B cell (primary cell): Measurements from ENCODE around the gene ACTBL2. TPM values are rescaled to one million over a fixed set of nuclear protein-coding genes. Genes with fewer than 3 reads are reported as not detected.

Experiments used
- ATAC-seq: fragments of 200-7000 bp; cut with Tn5 transposase; one replicate; pipeline ENCODE4 v1.10.0; 2021; ENCODE audit warnings: low read depth, mild to moderate bottlenecking, moderate number of reproducible peaks, moderate library complexity
- CTCF ChIA-PET: fragments of 350-600 bp; sonication (Branson Sonifier 250); formaldehyde crosslinking; loops from one replicate; lab custom pipeline; 2021; ENCODE audit warnings: antibody characterized with exemption, inconsistent platforms; lab: Charles Lee
- POLR2A ChIA-PET: fragments of 350-600 bp; sonication (Branson Sonifier 250); formaldehyde crosslinking; loops from one replicate; lab custom pipeline; 2021; ENCODE audit warnings: antibody characterized with exemption; lab: Charles Lee
- DNase-seq: peaks from one replicate; pipeline ENCODE4 v3.0.0; 2013
- H2AFZ ChIP-seq: 2 replicates; pipeline ENCODE4 v1.6.1; 2012; ENCODE audit warnings: mild to moderate bottlenecking, low read depth, low read length; ENCODE audit not compliant: insufficient read depth, poor library complexity, severe bottlenecking
- H3K27ac ChIP-seq, 2 donors: 1 replicate in 1 of 2; 2 replicates in 1 of 2; pipeline ENCODE4 v1.5.1; 2012 to 2013; ENCODE audit warnings: low read length in 2 of 2, mild to moderate bottlenecking in 2 of 2, moderate library complexity in 1 of 2
- H3K27me3 ChIP-seq, 4 experiments: fragments of 200-600 bp in 1 of 4; sonication (generic) in 1 of 4; replicated peaks in 1 of 4; 1 replicate in 2 of 4; 2 replicates in 2 of 4; pipeline versions ENCODE4 v1.6.1 to v1.7.0; 2013 to 2016; ENCODE audit warnings: low read length in 3 of 4, mild to moderate bottlenecking in 2 of 4, mixed read lengths in 1 of 4, moderate library complexity in 1 of 4; ENCODE audit not compliant: insufficient read depth in 4 of 4, control insufficient read depth in 3 of 4; ENCODE audit errors: control extremely low read depth in 1 of 4
- H3K36me3 ChIP-seq, 2 experiments: replicated peaks in 1 of 2; 1 replicate in 1 of 2; 2 replicates in 1 of 2; pipeline versions ENCODE4 v1.6.1 to v1.7.1; 2013; ENCODE audit warnings: low read length in 1 of 2; ENCODE audit not compliant: insufficient read depth in 2 of 2, control insufficient read depth in 1 of 2; ENCODE audit errors: control extremely low read depth in 1 of 2, extremely low read depth in 1 of 2
- H3K4me1 ChIP-seq, 2 donors: fragments of 200-600 bp in 1 of 2; sonication (generic) in 1 of 2; 1 replicate in 1 of 2; 2 replicates in 1 of 2; pipeline versions ENCODE4 v1.5.1 to v1.6.1; 2013 to 2017; ENCODE audit warnings: low read length in 2 of 2; ENCODE audit not compliant: control insufficient read depth in 2 of 2, insufficient read depth in 2 of 2
- H3K4me2 ChIP-seq: replicated peaks from 2 replicates; pipeline ENCODE3; 2012; ENCODE audit warnings: mild to moderate bottlenecking, low read depth, low read length; ENCODE audit not compliant: poor library complexity, severe bottlenecking
- H3K4me3 ChIP-seq, 5 experiments: fragments of 200-600 bp in 1 of 5; sonication (generic) in 1 of 5; 1 replicate in 3 of 5; 2 replicates in 2 of 5; pipeline versions ENCODE4 v1.5.1 to v1.7.0; 2011 to 2016; ENCODE audit warnings: low read length in 4 of 5, mild to moderate bottlenecking in 4 of 5, low read depth in 2 of 5, control low read depth in 1 of 5, moderate library complexity in 1 of 5; ENCODE audit not compliant: insufficient read depth in 1 of 5; ENCODE audit errors: control extremely low read depth in 1 of 5, extremely low read depth in 1 of 5
- H3K79me2 ChIP-seq: fragments of 200-600 bp; sonication (generic); one replicate; pipeline ENCODE4 v1.6.0; 2016; ENCODE audit warnings: low read length; ENCODE audit not compliant: control insufficient read depth, insufficient read depth
- H3K9ac ChIP-seq: fragments of 200-600 bp; sonication (generic); 2 replicates; pipeline ENCODE4 v1.6.1; 2017; ENCODE audit warnings: mild to moderate bottlenecking, low read length, moderate library complexity
- H3K9me3 ChIP-seq, 3 donors: one replicate each; pipeline versions ENCODE4 v1.6.1 to v1.7.1; 2013; ENCODE audit warnings: low read length in 2 of 3; ENCODE audit not compliant: control insufficient read depth in 2 of 3, insufficient read depth in 1 of 3; ENCODE audit errors: control extremely low read depth in 1 of 3
- H4K20me1 ChIP-seq: 2 replicates; pipeline ENCODE4 v1.6.0; 2012; ENCODE audit warnings: mild to moderate bottlenecking, low read length; ENCODE audit not compliant: insufficient read depth, control insufficient read depth, poor library complexity, severe bottlenecking
- H3K27ac Mint-ChIP-seq: one replicate; pipeline ENCODE4 v1.8.0; 2021; ENCODE audit warnings: mixed read lengths
- H3K27me3 Mint-ChIP-seq: one replicate; pipeline ENCODE4 v1.8.0; 2021; ENCODE audit warnings: mixed read lengths
- H3K4me1 Mint-ChIP-seq: one replicate; pipeline ENCODE4 v1.8.0; 2021; ENCODE audit warnings: mixed read lengths
- H3K4me3 Mint-ChIP-seq: one replicate; pipeline ENCODE4 v1.8.0; 2021; ENCODE audit warnings: mixed read lengths
- H3K9me3 Mint-ChIP-seq: one replicate; pipeline ENCODE4 v1.8.0; 2022; ENCODE audit warnings: mixed read lengths; ENCODE audit not compliant: insufficient read depth
- CTCF ChIP-seq: fragments of 200-600 bp; IDR thresholded peaks from one replicate; pipeline ENCODE4 v1.8.0; 2022; ENCODE audit warnings: antibody characterized with exemption, mild to moderate bottlenecking
- EZH2 ChIP-seq: IDR thresholded peaks from 2 replicates; pipeline ENCODE4 v1.6.1; 2012; ENCODE audit warnings: borderline replicate concordance, low read depth, mild to moderate bottlenecking, moderate library complexity, low read length; ENCODE audit not compliant: insufficient read depth, poor library complexity, severe bottlenecking
- WGBS: methylation state at CpG from one replicate; pipeline ENCODE4 v1.1.5; 2013; ENCODE audit warnings: missing lambda C conversion rate; ENCODE audit not compliant: insufficient coverage; 5-methylcytosine and 5-hydroxymethylcytosine counted together
- intact Hi-C: fragments of 100-400 bp; cut with micrococcal nuclease; formaldehyde crosslinking; loops from one replicate; pipeline ENCODE4 v1.10.0; 2022
- polyA plus RNA-seq: library from polyadenylated mRNA; depleted of rRNA; stranded (reverse); fragments of >200 nt; gene quantifications from 2 replicates; pipeline ENCODE4 v1.2.3, GENCODE V29; 2012
- total RNA-seq, 2 donors: library from RNA; stranded (reverse); fragments of 120-200 nt in 1 of 2; gene quantifications; 1 replicate in 1 of 2; 2 replicates in 1 of 2; pipeline versions ENCODE4 v1.2.3 to v1.2.4, GENCODE V29; 2013 to 2022

The ACTBL2 gene
- total and polyA plus RNA-seq, 2 donors (not counting 1 experiment from before 2014, with no cell fraction given), result not detected

DNA sequence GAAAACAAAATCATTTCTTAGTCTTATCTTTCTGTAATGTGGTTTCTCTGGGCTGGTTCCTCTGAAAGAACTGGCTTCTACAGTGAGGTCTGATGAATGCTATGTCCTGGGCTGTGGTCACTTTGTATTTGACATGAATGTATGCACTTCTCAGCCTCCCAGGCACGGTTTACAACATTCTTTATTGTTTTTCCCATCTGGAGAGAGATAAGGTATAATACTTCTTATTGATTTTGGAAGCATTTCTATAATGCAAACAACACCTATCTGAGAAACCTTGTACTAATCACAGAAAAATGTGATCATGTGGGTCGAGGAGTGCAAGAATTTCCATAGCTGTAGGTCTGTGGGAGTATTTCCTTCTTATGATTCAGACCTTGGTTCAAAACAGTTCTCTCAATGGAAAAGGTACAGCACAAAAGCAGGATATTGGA is 46.9 kb downstream of the ACTBL2 start:
- POLR2A ChIA-PET, result no interaction called here
- no peaks in the 10 kb centered on the region for H3K27me3 ChIP-seq
- H2AFZ ChIP-seq, result no peak overlapping the region
- no peak overlapping the region for H3K27ac Mint-ChIP-seq
- no peaks in the 10 kb centered on the region for H4K20me1 ChIP-seq
- H3K4me3 Mint-ChIP-seq, result no peak overlapping the region
- DNase-seq (no peak), ATAC-seq (no peak)
- intact Hi-C loops, result no loop called here
- H3K4me2 ChIP-seq, result no peak overlapping the region
- peaks cover 4% of the 10 kb centered on the region for H3K27me3 Mint-ChIP-seq
- H3K36me3 ChIP-seq, result no peaks in the 10 kb centered on the region
- no peaks in the 10 kb centered on the region for H3K79me2 ChIP-seq
- CTCF ChIA-PET, result no interaction called here
- no peaks in the 10 kb centered on the region for H3K9me3 ChIP-seq
- H3K9me3 Mint-ChIP-seq, result no peaks in the 10 kb centered on the region
- TF ChIP-seq CTCF (no peak), EZH2 (no peak)
- WGBS, result no CpG with 5 or more reads among the region's 2 CpGs
- no peaks in the 10 kb centered on the region for H3K4me1 Mint-ChIP-seq
- peaks cover 0 to under 1% of the 10 kb centered on the region in 2 donors for H3K4me1 ChIP-seq
- no peak overlapping the region for H3K4me3 ChIP-seq
- H3K27ac ChIP-seq, result no peak overlapping the region
- H3K9ac ChIP-seq, result no peak overlapping the region

DNA sequence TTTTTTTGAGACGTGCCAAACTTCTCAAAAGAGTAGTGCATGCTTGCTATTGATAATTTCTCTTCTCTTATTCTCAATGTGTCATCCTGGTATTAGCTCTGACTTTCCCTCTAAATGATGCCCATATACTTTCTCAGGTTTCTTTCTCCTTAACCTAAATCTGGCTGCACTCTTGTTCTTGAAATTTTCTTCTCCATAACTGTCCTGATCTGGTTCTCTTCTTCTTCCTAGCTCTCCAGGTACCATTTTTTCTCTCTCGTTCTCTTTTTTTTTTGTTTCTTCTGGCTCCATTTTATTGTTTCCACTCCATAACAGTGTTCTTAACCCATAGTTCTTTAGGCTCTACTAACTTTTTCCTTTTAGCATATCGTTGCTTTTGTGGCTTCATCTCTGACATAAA is 47.9 kb downstream of the ACTBL2 start:
- Histone ChIP-seq H3K27me3 (no peaks in the 10 kb centered on the region), H3K9ac (no peak overlapping the region), H4K20me1 (no peaks in the 10 kb centered on the region), H3K4me2 (no peak overlapping the region), H3K79me2 (no peaks in the 10 kb centered on the region), H3K4me1 (no peaks in the 10 kb centered on the region), H2AFZ (no peak overlapping the region), H3K4me3 (no peak overlapping the region), H3K9me3 (no peaks in the 10 kb centered on the region), H3K36me3 (no peaks in the 10 kb centered on the region), H3K27ac (no peak overlapping the region)
- TF ChIP-seq CTCF (no peak), EZH2 (no peak)
- no peaks in the 10 kb centered on the region for H3K9me3 Mint-ChIP-seq
- intact Hi-C loops, result no loop called here
- no peak overlapping the region for H3K4me3 Mint-ChIP-seq
- WGBS, result 79% methylated on average over 3 of the region's 3 CpGs
- peaks cover 4% of the 10 kb centered on the region for H3K27me3 Mint-ChIP-seq
- DNase-seq (no peak), ATAC-seq (no peak)
- ChIA-PET CTCF (no interaction called here), POLR2A (no interaction called here)
- H3K4me1 Mint-ChIP-seq, result no peaks in the 10 kb centered on the region
- H3K27ac Mint-ChIP-seq, result no peak overlapping the region
